Stimulated activated CD4-positive, alpha-beta T cell treated with anti-CD3 and anti-CD28 coated beads, Interleukin-2, amount 100 ng/mL, for 24 hours (primary cell): ENCODE data around the gene SERGEF.

ENCODE experiments used
- DNase-seq, 2 donors: peaks; one replicate each; pipeline ENCODE4 v3.0.0-alpha.2; 2020

Gene SERGEF

GRCh38 chr11:17779861-17780594, 232.8 kb downstream of the SERGEF start:
- DNase-seq, result no peak

- DNase-seq, result no peak
Measured at GRCh38 chr11:17778956-17779860, 233.6 kb downstream of the SERGEF start.

- DNase-seq, result no peak
Measured at GRCh38 chr11:17778352-17778751, 234.5 kb downstream of the SERGEF start.

GRCh38 chr11:17777738-17778091, 235.1 kb downstream of the SERGEF start:
- no peak for DNase-seq

GRCh38 chr11:17777086-17777737, 235.6 kb downstream of the SERGEF start:
- no peak for DNase-seq

- no peak for DNase-seq
Measured at GRCh38 chr11:17776212-17776875, 236.5 kb downstream of the SERGEF start.

- no peak for DNase-seq
Measured at GRCh38 chr11:17775507-17776211, 237.2 kb downstream of the SERGEF start.

- DNase-seq, result no peak
Measured at GRCh38 chr11:17775035-17775348, 237.9 kb downstream of the SERGEF start.

GRCh38 chr11:17774232-17775034, 238.4 kb downstream of the SERGEF start:
- no peak for DNase-seq

- no peak for DNase-seq
Measured at GRCh38 chr11:17773674-17774073, 239.2 kb downstream of the SERGEF start.

- no peak for DNase-seq
Measured at GRCh38 chr11:17772704-17773600, 239.9 kb downstream of the SERGEF start.

GRCh38 chr11:17771841-17772401, 240.9 kb downstream of the SERGEF start:
- DNase-seq, result no peak

GRCh38 chr11:17771415-17771814, 241.4 kb downstream of the SERGEF start:
- DNase-seq, result no peak

GRCh38 chr11:17770917-17771316, 241.9 kb downstream of the SERGEF start:
- no peak for DNase-seq

- peak in 1 of 2 donors; percentile 17 for DNase-seq
Measured at GRCh38 chr11:17770048-17770652, 242.7 kb downstream of the SERGEF start.

- DNase-seq, result no peak
Measured at GRCh38 chr11:17769218-17769617, 243.6 kb downstream of the SERGEF start.

- DNase-seq, result no peak
Measured at GRCh38 chr11:17768547-17768946, 244.3 kb downstream of the SERGEF start.

GRCh38 chr11:17767914-17768313, 244.9 kb downstream of the SERGEF start:
- DNase-seq, result no peak

- no peak for DNase-seq
Measured at GRCh38 chr11:17767301-17767885, 245.5 kb downstream of the SERGEF start.
